ENCODE data around the gene TMEM52. TPM values are rescaled to one million over a fixed set of nuclear protein-coding genes. Genes with fewer than 3 reads are reported as not detected.

TMEM52 gene
- total RNA-seq, 2 donors from 2014 or later = 3.5 to 9.8 TPM

DNA sequence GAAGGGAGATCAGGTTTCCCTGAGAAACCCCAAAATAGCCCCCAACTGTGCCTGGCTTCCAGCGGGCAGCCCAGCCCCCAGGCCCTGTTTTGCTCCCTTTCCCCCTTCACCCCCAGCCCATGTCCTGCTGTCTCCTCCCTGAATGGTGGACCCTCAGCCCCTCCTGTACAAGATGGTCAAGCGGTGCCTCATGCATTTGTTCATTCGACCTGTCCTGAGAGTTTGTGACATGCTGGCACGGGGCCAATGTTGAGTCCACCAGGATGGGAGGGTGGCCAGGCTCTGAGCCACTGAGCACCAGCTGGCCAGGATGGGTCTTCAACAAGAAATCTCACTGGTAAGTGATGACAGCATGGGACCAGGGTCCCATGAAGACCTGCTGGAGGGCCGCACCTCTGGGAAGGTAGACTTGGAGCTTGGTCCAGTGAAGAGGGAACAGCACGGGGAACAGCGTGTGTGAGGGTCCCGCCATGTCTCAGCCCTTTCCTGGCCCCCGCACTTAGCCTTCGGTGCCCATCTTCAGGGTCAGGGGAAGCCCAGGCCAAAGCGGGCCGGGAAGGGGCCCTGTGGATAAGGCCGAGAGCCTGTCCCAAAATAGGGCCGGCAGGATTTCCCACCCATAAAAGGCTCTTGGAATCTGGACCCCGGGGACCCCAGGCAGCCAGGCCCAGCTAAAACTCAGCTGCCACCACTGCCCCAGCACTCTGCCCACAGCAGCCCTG is 3.9 kb downstream of the TMEM52 start, which contains the start of gene CALML6:
Gene CALML6 (plus strand): TSS at position 290 of the 722 bp plus-strand sequence. CDS start 21 bp downstream, at position 311.
- peaks cover 15% of the 10 kb centered on the region for H3K4me1 ChIP-seq
- intact Hi-C loops (cut with DNase I) = no loop called here
- TF ChIP-seq, protein P1, sequence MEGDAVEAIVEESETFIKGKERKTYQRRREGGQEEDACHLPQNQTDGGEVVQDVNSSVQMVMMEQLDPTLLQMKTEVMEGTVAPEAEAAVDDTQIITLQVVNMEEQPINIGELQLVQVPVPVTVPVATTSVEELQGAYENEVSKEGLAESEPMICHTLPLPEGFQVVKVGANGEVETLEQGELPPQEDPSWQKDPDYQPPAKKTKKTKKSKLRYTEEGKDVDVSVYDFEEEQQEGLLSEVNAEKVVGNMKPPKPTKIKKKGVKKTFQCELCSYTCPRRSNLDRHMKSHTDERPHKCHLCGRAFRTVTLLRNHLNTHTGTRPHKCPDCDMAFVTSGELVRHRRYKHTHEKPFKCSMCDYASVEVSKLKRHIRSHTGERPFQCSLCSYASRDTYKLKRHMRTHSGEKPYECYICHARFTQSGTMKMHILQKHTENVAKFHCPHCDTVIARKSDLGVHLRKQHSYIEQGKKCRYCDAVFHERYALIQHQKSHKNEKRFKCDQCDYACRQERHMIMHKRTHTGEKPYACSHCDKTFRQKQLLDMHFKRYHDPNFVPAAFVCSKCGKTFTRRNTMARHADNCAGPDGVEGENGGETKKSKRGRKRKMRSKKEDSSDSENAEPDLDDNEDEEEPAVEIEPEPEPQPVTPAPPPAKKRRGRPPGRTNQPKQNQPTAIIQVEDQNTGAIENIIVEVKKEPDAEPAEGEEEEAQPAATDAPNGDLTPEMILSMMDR (IDR thresholded peaks at IDR 0.05) = no peak
- no peak within 1 kb of the TSS for H3K27ac ChIP-seq
- H3K27me3 ChIP-seq = no peaks in the 10 kb centered on the region
- H3K9me3 ChIP-seq = no peaks in the 10 kb centered on the region
- no peak for DNase-seq
- H3K4me3 ChIP-seq = no peak within 1 kb of the TSS
- no peaks in the 10 kb centered on the region for H3K36me3 ChIP-seq
- H3K9ac ChIP-seq (ENCODE audit: low read depth in 2 of 2, low read length in 2 of 2) = no peak within 1 kb of the TSS

DNA sequence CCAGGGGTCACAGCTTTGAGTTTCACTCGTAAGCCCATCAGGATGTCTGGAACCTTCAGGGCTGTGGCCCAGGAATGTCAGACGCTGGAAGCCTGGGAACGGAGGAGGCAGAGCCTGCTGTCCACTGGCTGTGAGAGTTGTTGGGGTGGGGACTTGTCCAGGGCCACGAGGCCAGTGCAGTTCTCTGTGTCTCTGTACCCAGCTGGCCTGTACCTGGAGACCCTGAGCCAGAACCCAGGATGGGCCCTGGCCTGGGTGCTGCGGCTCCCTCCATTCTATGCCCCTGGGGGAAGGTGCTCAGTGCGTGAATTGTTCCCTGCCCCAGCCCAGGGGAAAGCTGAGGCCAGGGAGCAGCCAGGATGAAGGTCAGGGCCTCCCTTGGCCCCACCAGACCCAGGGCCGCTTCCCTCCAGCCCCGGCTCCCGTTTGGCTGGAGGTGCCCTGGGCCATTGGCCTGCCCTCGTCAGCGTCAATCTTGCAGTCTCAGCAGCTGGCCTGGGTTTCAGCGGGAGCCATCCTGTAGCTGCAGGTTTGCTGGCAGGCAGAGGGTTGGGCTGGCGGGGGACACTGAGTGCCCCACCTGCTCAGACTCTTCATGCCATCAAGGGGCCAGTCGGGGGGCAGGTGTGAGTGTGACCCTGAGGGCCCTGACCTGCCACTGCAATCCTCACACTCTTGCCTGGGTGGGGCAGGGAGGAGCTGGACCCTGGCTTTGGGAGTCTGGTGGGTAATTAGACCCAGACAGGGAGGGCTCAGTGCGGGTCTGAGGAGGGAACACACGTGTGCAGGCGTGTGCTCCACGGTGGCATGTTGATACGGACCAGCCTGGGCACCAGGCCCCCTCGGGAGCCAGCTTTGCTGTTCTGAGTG is 4.7 kb downstream of the TMEM52 start:
- H3K4me3 ChIP-seq = no peak overlapping the region
- peaks cover 10% of the 10 kb centered on the region for H3K4me1 ChIP-seq
- no peaks in the 10 kb centered on the region for H3K36me3 ChIP-seq
- DNase-seq = no peak
- no peak overlapping the region for H3K9ac ChIP-seq (ENCODE audit: low read depth in 2 of 2, low read length in 2 of 2)
- no peak overlapping the region for H3K27ac ChIP-seq
- TF ChIP-seq, protein P1 (IDR thresholded peaks at IDR 0.05) = no peak
- intact Hi-C loops (cut with DNase I) = no loop called here
- no peaks in the 10 kb centered on the region for H3K27me3 ChIP-seq
- H3K9me3 ChIP-seq = no peaks in the 10 kb centered on the region

DNA sequence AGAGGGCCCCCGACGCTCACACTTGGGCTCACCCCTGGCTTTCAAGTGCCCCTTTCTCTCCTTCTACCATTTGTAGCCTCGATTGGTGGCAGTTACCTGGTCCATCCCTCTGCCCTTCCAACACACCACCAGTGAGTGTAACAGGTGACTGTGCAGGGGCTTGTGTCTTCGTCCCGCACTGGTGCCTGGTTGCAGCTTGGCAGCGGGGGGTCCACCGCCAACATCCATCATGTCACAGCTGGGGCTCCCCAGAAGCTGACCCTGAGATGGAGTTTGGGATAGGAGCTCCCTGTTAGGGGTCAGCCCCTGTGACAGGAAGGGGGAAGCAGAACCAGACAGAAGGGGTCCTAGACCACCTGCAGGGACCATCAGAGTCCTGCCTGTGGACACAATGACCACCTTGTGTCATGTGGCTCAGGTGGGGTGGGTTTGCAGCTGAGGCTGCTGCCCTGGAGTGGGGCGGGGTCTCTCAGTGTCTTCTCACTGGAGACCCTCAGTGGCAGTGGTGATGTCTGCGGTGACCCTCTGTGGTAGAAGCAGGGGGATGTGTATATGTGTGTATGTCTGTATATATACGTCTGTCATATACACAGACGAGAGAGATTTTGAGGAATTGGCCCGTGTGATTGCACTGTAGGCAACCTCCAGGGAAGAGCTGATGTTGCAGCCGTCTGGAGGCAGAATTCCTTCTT is 7.6 kb downstream of the TMEM52 start:
- Histone ChIP-seq H3K9ac (ENCODE audit: low read depth in 2 of 2, low read length in 2 of 2) (no peak overlapping the region), H3K36me3 (no peaks in the 10 kb centered on the region), H3K27me3 (no peaks in the 10 kb centered on the region), H3K4me1 (peaks cover 4% of the 10 kb centered on the region), H3K27ac (no peak overlapping the region), H3K4me3 (no peak overlapping the region), H3K9me3 (no peaks in the 10 kb centered on the region)
- TF ChIP-seq, protein P1 (IDR thresholded peaks at IDR 0.05) = no peak
- intact Hi-C loops (cut with DNase I) = no loop called here
- no peak for DNase-seq

DNA sequence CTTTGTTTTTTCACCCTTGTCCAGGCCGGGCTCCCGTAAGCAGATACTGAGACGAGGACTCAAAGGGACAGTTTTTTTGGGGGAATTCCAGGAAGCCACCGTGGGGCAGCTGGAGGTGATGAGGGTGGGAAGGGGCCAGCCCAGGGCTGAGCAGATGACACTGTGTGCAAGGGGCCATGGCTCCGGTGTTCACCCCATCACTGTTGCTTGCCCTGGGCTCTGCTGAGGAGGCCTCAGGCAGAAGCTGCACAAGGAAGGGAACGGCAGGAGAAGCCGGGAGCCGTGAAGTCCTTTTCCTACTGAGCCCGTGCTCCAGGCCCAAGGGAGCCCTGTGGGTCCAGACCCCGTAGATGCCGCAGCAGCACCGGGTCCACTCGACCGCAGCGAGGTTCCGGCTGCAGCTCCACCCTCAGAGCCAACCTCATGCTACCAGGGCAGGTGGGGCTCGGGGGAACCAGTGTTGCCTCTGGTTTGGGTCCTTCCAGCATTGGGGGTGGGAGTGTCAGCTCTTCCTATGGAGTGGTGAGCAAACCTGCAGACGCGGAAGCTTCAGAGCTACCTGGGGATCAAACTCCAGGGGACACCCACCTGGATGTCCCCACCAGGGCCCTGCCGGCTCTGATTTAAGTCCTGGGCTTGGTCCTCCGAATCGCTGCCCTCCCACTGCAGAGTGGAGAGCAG is 8.3 kb downstream of the TMEM52 start:
- H3K36me3 ChIP-seq = no peaks in the 10 kb centered on the region
- H3K9me3 ChIP-seq = no peaks in the 10 kb centered on the region
- intact Hi-C loops (cut with DNase I) = no loop called here
- TF ChIP-seq, protein P1 (IDR thresholded peaks at IDR 0.05) = no peak
- DNase-seq = peak; percentile 25
- H3K27ac ChIP-seq = no peak overlapping the region
- no peak overlapping the region for H3K4me3 ChIP-seq
- no peak overlapping the region for H3K9ac ChIP-seq (ENCODE audit: low read depth in 2 of 2, low read length in 2 of 2)
- H3K27me3 ChIP-seq = no peaks in the 10 kb centered on the region
- peaks cover 4% of the 10 kb centered on the region for H3K4me1 ChIP-seq

DNA sequence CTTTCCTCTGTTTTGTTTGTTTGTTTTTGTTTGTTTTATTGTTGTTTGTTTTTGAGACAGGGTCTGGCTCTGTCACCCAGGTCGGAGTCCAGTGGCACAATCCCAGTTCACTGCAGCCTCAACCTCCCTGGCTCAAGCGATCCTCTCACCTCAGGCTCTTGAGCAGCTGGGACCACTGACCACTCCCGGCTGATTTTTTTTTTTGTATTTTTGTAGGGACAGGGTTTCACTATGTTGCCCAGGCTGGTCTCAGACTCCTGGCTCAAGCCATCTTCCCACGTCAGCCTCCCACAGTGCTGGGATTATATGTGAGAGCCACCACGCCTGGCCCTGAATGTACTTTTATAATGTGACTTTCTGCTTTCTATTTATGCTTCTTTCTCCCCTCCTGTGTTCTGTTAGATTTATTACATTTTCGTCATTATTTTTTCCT is 9.0 kb downstream of the TMEM52 start:
- H3K27me3 ChIP-seq = no peaks in the 10 kb centered on the region
- TF ChIP-seq, protein P1 (IDR thresholded peaks at IDR 0.05) = no peak
- H3K36me3 ChIP-seq = no peaks in the 10 kb centered on the region
- H3K4me1 ChIP-seq = peaks cover 4% of the 10 kb centered on the region
- H3K27ac ChIP-seq = no peak overlapping the region
- H3K9ac ChIP-seq (ENCODE audit: low read depth in 2 of 2, low read length in 2 of 2) = peak overlapping the region; percentile 66 to 68
- no peak for DNase-seq
- H3K9me3 ChIP-seq = no peaks in the 10 kb centered on the region
- no peak overlapping the region for H3K4me3 ChIP-seq
- intact Hi-C loops (cut with DNase I) = no loop called here

All from colonic mucosa (tissue), 4 donors.